HG03280 (cell line): Measurements from ENCODE around the gene KCNQ1.

Experiments
- ATAC-seq: cut with Tn5 transposase; IDR thresholded peaks from one replicate; pipeline ENCODE4 v1.9.1; 2021; ENCODE audit warnings: mild to moderate bottlenecking, moderate library complexity; ENCODE audit not compliant: unreplicated experiment

Gene KCNQ1

GRCh38 chr11:2825261-2825888 is 380.6 kb downstream of the KCNQ1 start:
- ATAC-seq = no peak

DNA sequence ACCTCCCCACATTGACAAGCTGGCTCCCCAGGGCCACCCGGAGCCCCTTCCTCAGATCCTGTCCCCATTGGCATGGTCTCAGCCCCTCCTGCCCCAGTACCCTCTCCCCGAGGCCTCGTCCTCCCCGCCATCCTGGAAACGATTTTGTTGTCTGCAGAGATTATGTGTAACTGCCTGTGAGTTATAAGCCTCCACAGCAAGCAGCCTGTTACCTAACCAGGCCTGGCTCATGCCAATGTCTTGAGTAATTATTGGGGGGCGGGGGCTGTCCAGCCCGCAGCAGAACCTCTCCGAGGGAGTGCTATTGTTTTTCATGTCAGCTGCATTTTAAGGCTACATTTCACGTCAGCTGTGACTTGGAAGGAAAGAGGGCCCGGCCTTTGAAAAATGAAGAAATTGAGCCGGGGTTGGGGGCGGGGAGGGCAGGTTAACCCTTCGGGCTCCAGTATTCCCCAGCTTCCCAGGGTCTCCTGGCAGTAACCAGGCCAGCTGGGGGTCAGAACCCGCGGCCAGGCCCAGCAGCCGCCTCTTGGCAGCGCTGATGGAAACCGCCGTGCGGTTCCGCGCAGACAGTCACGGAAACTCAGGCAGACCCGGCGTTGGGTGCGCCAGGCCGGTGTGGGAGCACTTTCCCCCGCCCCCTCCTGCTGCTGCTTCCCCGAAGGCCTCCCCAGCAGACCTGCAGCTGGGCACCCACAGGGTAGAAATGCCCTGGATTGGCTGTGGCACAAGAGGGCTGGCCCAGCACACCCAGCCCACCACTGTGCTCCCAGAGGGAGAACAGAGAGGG is 381.3 kb downstream of the KCNQ1 start:
- no peak for ATAC-seq

GRCh38 chr11:2826679-2827056 is 381.9 kb downstream of the KCNQ1 start:
- ATAC-seq = no peak

GRCh38 chr11:2827256-2827655 is 382.4 kb downstream of the KCNQ1 start:
- ATAC-seq = no peak

- no peak for ATAC-seq
Observed at GRCh38 chr11:2827792-2828191, 383.0 kb downstream of the KCNQ1 start.

DNA sequence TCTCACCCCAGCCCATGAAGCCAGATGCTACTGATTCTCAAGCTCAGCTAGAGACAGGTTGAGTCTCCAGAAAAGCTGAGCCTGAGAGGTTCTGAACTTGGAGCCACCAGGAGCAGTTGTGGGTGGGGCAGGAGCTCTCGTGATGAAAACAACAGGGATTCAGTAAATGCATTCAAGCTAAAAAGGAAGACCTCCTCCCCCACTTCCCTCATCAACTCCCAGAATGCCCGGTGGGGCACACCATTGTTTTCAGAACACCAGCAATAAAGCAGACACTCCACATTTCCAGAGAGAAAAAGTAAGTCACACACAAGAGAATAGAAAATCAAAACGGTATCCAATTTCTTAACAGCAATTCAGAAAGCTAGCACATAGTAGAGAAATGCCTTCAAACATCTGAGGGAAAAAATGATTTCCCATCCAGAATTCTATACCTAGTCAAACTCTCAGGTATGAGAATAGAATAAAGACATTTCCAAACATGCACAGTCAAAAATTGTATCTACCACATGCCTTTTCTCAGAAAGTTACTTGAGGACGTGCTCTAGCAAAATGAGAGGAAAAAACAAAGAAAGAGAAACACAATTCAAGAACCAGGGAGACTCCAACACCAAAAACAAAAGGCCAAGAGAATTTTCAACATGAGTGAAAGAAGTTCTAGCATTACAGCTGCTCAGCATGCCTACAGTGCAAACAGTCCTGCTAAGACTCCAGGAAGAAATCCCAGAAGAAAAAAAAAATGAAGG is 383.9 kb downstream of the KCNQ1 start:
- ATAC-seq = no peak

DNA sequence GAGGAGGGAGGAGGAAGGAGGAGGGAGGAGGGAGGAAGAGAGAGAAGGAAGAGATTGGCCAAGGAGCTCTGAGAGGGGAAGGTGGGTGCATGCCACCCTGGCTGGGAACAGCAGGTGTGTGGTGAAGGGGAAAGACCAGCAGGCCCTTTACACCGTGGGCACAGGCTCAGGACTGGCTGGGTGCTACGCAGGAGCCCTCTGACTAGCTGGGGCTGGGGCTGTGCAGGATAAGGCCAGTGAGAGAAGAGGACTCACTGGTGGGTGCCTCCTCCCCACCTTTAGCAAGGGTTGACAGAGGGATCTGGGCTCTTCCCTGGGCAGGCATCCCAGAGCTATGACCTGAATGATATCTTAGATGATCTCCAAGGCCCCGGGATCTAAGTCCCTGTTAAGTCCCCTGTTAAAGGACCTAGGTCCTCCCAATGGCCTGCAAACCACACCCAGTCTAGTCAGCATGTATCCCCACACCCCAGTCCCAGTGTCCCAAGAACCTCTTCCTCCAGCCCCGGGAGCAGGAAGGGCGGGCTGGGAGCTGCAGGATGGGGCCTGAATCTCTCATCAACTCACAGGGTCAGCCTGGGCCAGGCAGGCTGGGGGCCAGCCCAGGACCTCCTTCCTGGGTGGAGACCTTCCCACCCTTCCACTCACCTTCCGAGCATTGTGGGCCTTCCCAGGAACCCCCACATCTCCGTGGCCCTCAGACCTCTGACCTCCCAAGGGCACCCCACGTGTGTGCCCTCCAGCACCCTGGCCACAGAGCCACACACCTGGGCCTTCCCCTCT is 385.4 kb downstream of the KCNQ1 start:
- ATAC-seq = no peak

DNA sequence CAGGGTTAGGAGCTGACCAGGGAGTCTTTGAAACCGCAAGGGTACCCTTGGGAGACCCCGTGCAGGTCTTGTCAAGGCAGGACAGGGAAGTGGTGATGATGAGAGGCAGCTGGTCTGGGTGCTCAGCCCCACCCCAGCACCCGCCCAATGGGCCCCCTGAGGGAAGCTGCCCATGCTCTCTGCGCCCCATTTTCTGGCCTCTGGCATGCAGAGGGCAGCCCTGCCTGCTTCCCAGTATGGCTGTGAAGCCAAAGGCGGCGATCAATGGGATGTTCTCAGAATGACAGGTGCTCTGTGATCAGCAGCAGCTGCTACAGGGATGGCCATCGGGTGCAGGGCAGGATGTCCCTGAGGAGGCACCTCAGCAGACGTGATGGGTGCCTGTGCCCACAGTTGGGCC is 386.1 kb downstream of the KCNQ1 start:
- ATAC-seq = no peak

DNA sequence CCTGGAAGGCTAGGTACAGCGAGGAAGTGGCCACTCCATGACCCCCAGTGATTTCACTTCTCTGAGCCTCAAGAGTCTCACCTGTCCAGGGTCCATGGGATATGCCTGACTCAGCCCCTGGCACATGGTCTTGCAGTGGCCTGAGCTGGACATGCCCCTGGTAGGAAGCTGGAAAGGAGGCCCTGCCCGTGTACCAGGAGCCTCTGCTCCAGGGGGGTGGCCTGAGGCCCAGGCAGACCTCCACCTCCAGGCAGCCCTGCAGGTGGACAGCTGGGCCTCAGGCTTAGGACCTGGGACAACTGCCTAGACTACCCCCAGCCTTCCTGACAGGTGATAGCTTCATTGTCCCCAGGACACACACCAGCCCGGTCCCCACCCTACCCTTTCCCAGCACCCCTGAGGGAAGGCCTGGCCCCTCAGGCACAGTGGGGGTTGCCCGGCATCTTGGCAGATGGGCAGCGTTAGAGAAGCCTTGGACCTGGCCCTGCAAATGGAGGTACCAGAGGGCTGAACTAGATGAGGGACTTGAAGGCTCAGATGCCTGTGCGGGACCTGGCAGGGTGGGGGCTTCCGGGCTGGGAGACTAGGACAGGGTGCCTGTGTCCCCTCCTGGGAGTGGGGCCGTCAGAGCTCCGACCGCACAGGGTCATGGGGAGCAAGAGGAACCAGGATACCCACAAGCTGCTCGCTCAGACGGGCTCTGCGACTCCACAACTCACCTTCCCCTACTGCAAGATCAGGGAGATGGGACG is 387.1 kb downstream of the KCNQ1 start:
- ATAC-seq = no peak

- ATAC-seq = no peak
Observed at GRCh38 chr11:2832533-2833020, 387.8 kb downstream of the KCNQ1 start.

DNA sequence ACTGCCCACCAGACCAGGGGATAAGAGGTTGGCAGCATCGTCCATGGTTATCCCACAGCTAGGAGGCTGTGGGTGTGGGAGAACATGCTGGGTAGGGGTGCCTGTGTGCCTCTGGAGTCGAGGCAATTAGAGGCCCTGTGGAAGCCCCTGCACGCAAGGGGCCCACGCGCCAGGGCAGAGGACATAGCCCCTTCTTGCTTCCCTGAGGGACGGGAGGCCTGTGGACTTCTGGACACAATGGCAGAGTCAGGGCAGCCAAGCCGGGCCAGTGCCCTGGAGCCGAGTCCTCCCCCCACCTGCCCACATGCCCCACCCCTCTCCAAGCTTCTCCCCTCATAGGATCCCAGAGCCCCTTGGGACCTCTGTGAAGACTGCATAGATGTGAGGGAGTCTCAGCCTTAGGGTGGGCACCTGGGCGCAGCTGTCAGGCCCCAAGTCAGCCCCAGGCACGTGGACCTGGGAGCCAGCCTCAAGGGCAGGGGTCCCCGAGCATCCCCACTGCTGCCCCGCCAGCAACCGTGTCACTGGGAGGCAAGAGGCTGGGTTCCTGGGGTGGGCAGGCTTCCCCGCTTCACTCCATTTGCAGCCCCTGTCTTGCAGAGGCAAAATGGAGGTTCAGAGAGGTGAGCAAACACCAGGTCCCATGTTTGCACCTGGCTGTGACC is 388.4 kb downstream of the KCNQ1 start:
- ATAC-seq = no peak

GRCh38 chr11:2833716-2834502 is 389.1 kb downstream of the KCNQ1 start:
- ATAC-seq = no peak

GRCh38 chr11:2834503-2835273 is 389.9 kb downstream of the KCNQ1 start:
- ATAC-seq = no peak

DNA sequence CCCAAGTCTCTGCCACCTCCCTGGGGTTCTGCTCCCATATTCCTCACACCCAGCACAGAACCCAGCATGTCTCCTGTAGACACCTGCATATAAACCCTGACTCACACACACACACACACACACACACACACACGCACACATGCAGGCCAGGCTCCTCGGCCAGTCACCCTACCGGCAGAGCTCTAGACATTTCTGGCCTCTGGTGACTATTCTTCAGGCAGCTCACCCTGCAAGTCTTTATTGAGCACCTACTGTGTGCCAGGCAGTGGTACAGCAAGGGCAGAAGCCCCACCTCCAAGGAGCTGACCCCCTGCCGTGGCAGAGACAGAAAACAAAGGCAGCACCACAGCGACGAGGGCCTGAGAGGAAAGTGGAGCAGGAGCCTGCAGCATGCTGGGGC is 390.5 kb downstream of the KCNQ1 start:
- ATAC-seq = no peak

- no peak for ATAC-seq
Observed at GRCh38 chr11:2835751-2836150, 390.9 kb downstream of the KCNQ1 start.

GRCh38 chr11:2836315-2837095 is 391.7 kb downstream of the KCNQ1 start:
- ATAC-seq = no peak

- ATAC-seq = no peak
Observed at GRCh38 chr11:2837096-2837601, 392.3 kb downstream of the KCNQ1 start.
